ENCODE results near the gene CHRNA9.

The CHRNA9 gene

GRCh38 chr4:40378619-40379018 is 43.5 kb downstream of the CHRNA9 start:
- Histone ChIP-seq H2BK15ac (ENCODE audit: low read depth, poor library complexity, severe bottlenecking) (no peak overlapping the region), H2BK5ac (ENCODE audit: low read depth, low read length, poor library complexity, severe bottlenecking) (no peak overlapping the region), H2BK120ac (ENCODE audit: low read depth, low read length) (no peak overlapping the region), H3K18ac (ENCODE audit: low read depth in 1 of 2, low read length in 2 of 2) (no peak overlapping the region), H3K4me2 (ENCODE audit: low read length, poor library complexity, severe bottlenecking) (no peak overlapping the region), H3K4ac (ENCODE audit: low read depth in 1 of 2, low read length in 2 of 2) (no peak overlapping the region), H4K8ac (ENCODE audit: low read length) (no peak overlapping the region), H3K36me3 (ENCODE audit: control insufficient read depth in 1 of 2, insufficient read depth in 2 of 2, low read depth in 1 of 2, low read length in 2 of 2) (no peaks in the 10 kb centered on the region), H3K4me3 (ENCODE audit: insufficient read depth in 1 of 2, low read depth in 1 of 2, low read length in 2 of 2) (no peak overlapping the region), H2AK5ac (ENCODE audit: low read length, severe bottlenecking) (no peak overlapping the region), H3K9ac (ENCODE audit: low read length) (no peak overlapping the region), H3K27ac (ENCODE audit: low read length, poor library complexity, severe bottlenecking) (no peak overlapping the region), H3K27me3 (ENCODE audit: control insufficient read depth in 1 of 2, insufficient read depth in 1 of 2, low read length in 2 of 2) (no peaks in the 10 kb centered on the region), H3K4me1 (ENCODE audit: control insufficient read depth, insufficient read depth, low read depth, low read length) (no peaks in the 10 kb centered on the region), H3K9me3 (ENCODE audit: control insufficient read depth, low read length) (no peaks in the 10 kb centered on the region), H3K14ac (ENCODE audit: low read length in 2 of 2) (no peak overlapping the region), H2AFZ (ENCODE audit: low read depth, low read length) (no peak overlapping the region), H2BK12ac (ENCODE audit: low read length in 2 of 2) (no peak overlapping the region), H4K91ac (ENCODE audit: low read length) (no peak overlapping the region), H3K79me1 (replicated peaks; ENCODE audit: low read length, poor library complexity, severe bottlenecking) (no peaks in the 10 kb centered on the region), H3K23ac (ENCODE audit: low read length in 2 of 2) (no peak overlapping the region)
- WGBS, result 50% methylated on average over 2 of the region's 2 CpGs
- DNase-seq, result no peak

- Histone ChIP-seq H2BK15ac (ENCODE audit: low read depth, poor library complexity, severe bottlenecking) (no peak overlapping the region), H3K4me2 (ENCODE audit: low read length, poor library complexity, severe bottlenecking) (no peak overlapping the region)
- 52% methylated on average over 3 of the region's 3 CpGs for whole genome bisulfite sequencing
These were observed 44.1 kb downstream of the CHRNA9 start for GRCh38 chr4:40379248-40379647.

GRCh38 chr4:40380647-40381046 is 45.5 kb downstream of the CHRNA9 start:
- no peak overlapping the region for H3K23ac ChIP-seq (ENCODE audit: low read length in 2 of 2)
- no peak overlapping the region for H2BK120ac ChIP-seq (ENCODE audit: low read depth, low read length)
- H3K14ac ChIP-seq (ENCODE audit: low read length in 2 of 2), result no peak overlapping the region
- peaks cover 2% of the 10 kb centered on the region for H3K4me1 ChIP-seq (ENCODE audit: control insufficient read depth, insufficient read depth, low read depth, low read length)
- no peak overlapping the region for H4K91ac ChIP-seq (ENCODE audit: low read length)
- no peak overlapping the region for H2BK15ac ChIP-seq (ENCODE audit: low read depth, poor library complexity, severe bottlenecking)
- H3K4me2 ChIP-seq (ENCODE audit: low read length, poor library complexity, severe bottlenecking), result no peak overlapping the region
- no peak overlapping the region for H4K8ac ChIP-seq (ENCODE audit: low read length)
- H3K27ac ChIP-seq (ENCODE audit: low read length, poor library complexity, severe bottlenecking), result no peak overlapping the region
- no peak overlapping the region for H2AFZ ChIP-seq (ENCODE audit: low read depth, low read length)
- no peak overlapping the region for H2AK5ac ChIP-seq (ENCODE audit: low read length, severe bottlenecking)
- WGBS, result 90% methylated on average over 3 of the region's 5 CpGs
- no peak overlapping the region for H3K18ac ChIP-seq (ENCODE audit: low read depth in 1 of 2, low read length in 2 of 2)
- H3K9me3 ChIP-seq (ENCODE audit: control insufficient read depth, low read length), result no peaks in the 10 kb centered on the region
- no peak overlapping the region for H2BK12ac ChIP-seq (ENCODE audit: low read length in 2 of 2)
- peaks cover 0 to 5% of the 10 kb centered on the region in 2 experiments for H3K27me3 ChIP-seq (ENCODE audit: control insufficient read depth in 1 of 2, insufficient read depth in 1 of 2, low read length in 2 of 2)
- no peak overlapping the region for H2BK5ac ChIP-seq (ENCODE audit: low read depth, low read length, poor library complexity, severe bottlenecking)
- DNase-seq, result no peak
- H3K4ac ChIP-seq (ENCODE audit: low read depth in 1 of 2, low read length in 2 of 2), result no peak overlapping the region
- no peaks in the 10 kb centered on the region for H3K36me3 ChIP-seq (ENCODE audit: control insufficient read depth in 1 of 2, insufficient read depth in 2 of 2, low read depth in 1 of 2, low read length in 2 of 2)
- no peaks in the 10 kb centered on the region for H3K79me1 ChIP-seq (replicated peaks; ENCODE audit: low read length, poor library complexity, severe bottlenecking)
- H3K9ac ChIP-seq (ENCODE audit: low read length), result no peak overlapping the region
- H3K4me3 ChIP-seq (ENCODE audit: insufficient read depth in 1 of 2, low read depth in 1 of 2, low read length in 2 of 2), result no peak overlapping the region

More at GRCh38 chr4:40379248-40379647, 44.1 kb downstream of the CHRNA9 start:
- Histone ChIP-seq H2AK5ac (ENCODE audit: low read length, severe bottlenecking) (no peak overlapping the region), H4K8ac (ENCODE audit: low read length) (no peak overlapping the region), H4K91ac (ENCODE audit: low read length) (no peak overlapping the region), H3K27me3 (ENCODE audit: control insufficient read depth in 1 of 2, insufficient read depth in 1 of 2, low read length in 2 of 2) (no peaks in the 10 kb centered on the region), H2BK12ac (ENCODE audit: low read length in 2 of 2) (no peak overlapping the region), H3K4ac (ENCODE audit: low read depth in 1 of 2, low read length in 2 of 2) (no peak overlapping the region), H3K14ac (ENCODE audit: low read length in 2 of 2) (no peak overlapping the region), H3K9ac (ENCODE audit: low read length) (no peak overlapping the region), H3K4me1 (ENCODE audit: control insufficient read depth, insufficient read depth, low read depth, low read length) (no peaks in the 10 kb centered on the region), H3K23ac (ENCODE audit: low read length in 2 of 2) (no peak overlapping the region), H3K18ac (ENCODE audit: low read depth in 1 of 2, low read length in 2 of 2) (no peak overlapping the region), H3K4me3 (ENCODE audit: insufficient read depth in 1 of 2, low read depth in 1 of 2, low read length in 2 of 2) (no peak overlapping the region), H2BK120ac (ENCODE audit: low read depth, low read length) (no peak overlapping the region), H3K9me3 (ENCODE audit: control insufficient read depth, low read length) (no peaks in the 10 kb centered on the region), H2BK5ac (ENCODE audit: low read depth, low read length, poor library complexity, severe bottlenecking) (no peak overlapping the region), H2AFZ (ENCODE audit: low read depth, low read length) (no peak overlapping the region), H3K27ac (ENCODE audit: low read length, poor library complexity, severe bottlenecking) (no peak overlapping the region), H3K79me1 (replicated peaks; ENCODE audit: low read length, poor library complexity, severe bottlenecking) (no peaks in the 10 kb centered on the region), H3K36me3 (ENCODE audit: control insufficient read depth in 1 of 2, insufficient read depth in 2 of 2, low read depth in 1 of 2, low read length in 2 of 2) (no peaks in the 10 kb centered on the region)
- no peak for DNase-seq

GRCh38 chr4:40388239-40388638 is 53.1 kb downstream of the CHRNA9 start:
- WGBS, result 44% methylated on average over 4 of the region's 6 CpGs
- Histone ChIP-seq H4K91ac (ENCODE audit: low read length) (no peak overlapping the region), H3K23ac (ENCODE audit: low read length in 2 of 2) (no peak overlapping the region), H3K4ac (ENCODE audit: low read depth in 1 of 2, low read length in 2 of 2) (no peak overlapping the region), H4K8ac (ENCODE audit: low read length) (no peak overlapping the region), H3K36me3 (ENCODE audit: control insufficient read depth in 1 of 2, insufficient read depth in 2 of 2, low read depth in 1 of 2, low read length in 2 of 2) (no peaks in the 10 kb centered on the region), H2BK15ac (ENCODE audit: low read depth, poor library complexity, severe bottlenecking) (no peak overlapping the region), H2BK12ac (ENCODE audit: low read length in 2 of 2) (no peak overlapping the region), H3K9me3 (ENCODE audit: control insufficient read depth, low read length) (no peaks in the 10 kb centered on the region), H3K79me1 (replicated peaks; ENCODE audit: low read length, poor library complexity, severe bottlenecking) (no peaks in the 10 kb centered on the region), H3K4me2 (ENCODE audit: low read length, poor library complexity, severe bottlenecking) (no peak overlapping the region), H3K27me3 (ENCODE audit: control insufficient read depth in 1 of 2, insufficient read depth in 1 of 2, low read length in 2 of 2) (peaks cover 0 to 6% of the 10 kb centered on the region in 2 experiments), H3K4me1 (ENCODE audit: control insufficient read depth, insufficient read depth, low read depth, low read length) (peaks cover 2% of the 10 kb centered on the region), H3K9ac (ENCODE audit: low read length) (no peak overlapping the region), H2AK5ac (ENCODE audit: low read length, severe bottlenecking) (no peak overlapping the region), H2AFZ (ENCODE audit: low read depth, low read length) (no peak overlapping the region), H2BK120ac (ENCODE audit: low read depth, low read length) (no peak overlapping the region), H3K4me3 (ENCODE audit: insufficient read depth in 1 of 2, low read depth in 1 of 2, low read length in 2 of 2) (no peak overlapping the region), H3K27ac (ENCODE audit: low read length, poor library complexity, severe bottlenecking) (no peak overlapping the region), H3K18ac (ENCODE audit: low read depth in 1 of 2, low read length in 2 of 2) (no peak overlapping the region), H3K14ac (ENCODE audit: low read length in 2 of 2) (no peak overlapping the region), H2BK5ac (ENCODE audit: low read depth, low read length, poor library complexity, severe bottlenecking) (no peak overlapping the region)
- no peak for DNase-seq

All from mesenchymal stem cell (in vitro differentiated cells and primary cell).